HEK293 (cell line): ENCODE results near the gene TNP2.
A peak's percentile ranks its signal among the peaks of the same experiment; 100 is the strongest.

Source experiments
- CTCF ChIP-seq: fragments of 450-650 bp; formaldehyde crosslinking; IDR thresholded peaks from 2 replicates; pipeline ENCODE4 v1.5.1; 2016; ENCODE audit warnings: missing biosample characterization, missing genetic modification characterization
- REPIN1 ChIP-seq: fragments of 450-650 bp; formaldehyde crosslinking; IDR thresholded peaks from 2 replicates; pipeline ENCODE4 v1.5.1; 2017; ENCODE audit warnings: missing biosample characterization, missing genetic modification characterization, low read depth
- SETDB1 ChIP-seq: IDR thresholded peaks from one replicate; pipeline ENCODE4 v1.6.1; 2017; ENCODE audit warnings: mild to moderate bottlenecking, low read length, moderate library complexity, mixed read lengths; ENCODE audit not compliant: insufficient read length
- ZBTB7A ChIP-seq: fragments of 450-650 bp; formaldehyde crosslinking; IDR thresholded peaks from 2 replicates; pipeline ENCODE4 v1.5.1; 2016; ENCODE audit warnings: low read depth, missing biosample characterization, missing genetic modification characterization
- ZNF16 ChIP-seq: fragments of 450-650 bp; formaldehyde crosslinking; IDR thresholded peaks from 2 replicates; pipeline ENCODE4 v1.5.1; 2016; ENCODE audit warnings: low read depth, missing biosample characterization, missing genetic modification characterization
- ZNF639 ChIP-seq: fragments of 450-650 bp; formaldehyde crosslinking; IDR thresholded peaks from 2 replicates; pipeline ENCODE4 v1.5.1; 2016; ENCODE audit warnings: missing biosample characterization, missing genetic modification characterization
- ZSCAN18 ChIP-seq: fragments of 450-650 bp; formaldehyde crosslinking; IDR thresholded peaks from 2 replicates; pipeline ENCODE4 v1.5.1; 2016; ENCODE audit warnings: missing biosample characterization, missing genetic modification characterization

GRCh38 chr16:11255737-11256660 lies 13.1 kb downstream of the TNP2 start, which contains the start of gene SOCS1:
- TF ChIP-seq ZBTB7A (tag by site-specific recombination): peak; percentile 93
- peak; percentile 41 for TF ChIP-seq CTCF
- no peak for TF ChIP-seq REPIN1 (tag by site-specific recombination)
- TF ChIP-seq ZNF16 (tag by site-specific recombination): no peak
- TF ChIP-seq ZSCAN18: no peak
- TF ChIP-seq ZNF639 (tag by site-specific recombination): 0 out of 2 replicates have a peak, but pooled peaks have one; percentile 38
- no peak for TF ChIP-seq SETDB1
